Calu3 (cell line): ENCODE measurements around the gene ARHGAP4. TPM values are rescaled to one million over a fixed set of nuclear protein-coding genes. Genes with fewer than 3 reads are reported as not detected.

ENCODE experiments used
- BruUV-seq: library from RNA; stranded (reverse); fragments of 400-500 nt; replicated peaks from 2 replicates; lab custom pipeline; 2021; lab: Mats Ljungman, UMichigan
- CTCF ChIA-PET: fragments of 300-600 bp; sonication (Branson Sonifier 250); formaldehyde crosslinking; loops from one replicate; lab custom pipeline; 2022; ENCODE audit warnings: antibody characterized with exemption; lab: Charles Lee
- DNase-seq: peaks from one replicate; pipeline ENCODE4 v3.0.0; 2022
- H3K27ac Mint-ChIP-seq: one replicate; pipeline ENCODE4 v1.8.0; 2022; ENCODE audit warnings: mixed read lengths; ENCODE audit not compliant: unreplicated experiment
- H3K27me3 Mint-ChIP-seq: one replicate; pipeline ENCODE4 v1.8.0; 2022; ENCODE audit warnings: mixed read lengths; ENCODE audit not compliant: unreplicated experiment
- H3K36me3 Mint-ChIP-seq: one replicate; pipeline ENCODE4 v1.8.0; 2022; ENCODE audit warnings: mild to moderate bottlenecking, moderate library complexity, mixed read lengths; ENCODE audit not compliant: insufficient read depth, unreplicated experiment
- H3K4me1 Mint-ChIP-seq: one replicate; pipeline ENCODE4 v1.8.0; 2022; ENCODE audit warnings: mild to moderate bottlenecking, low read depth, mixed read lengths; ENCODE audit not compliant: unreplicated experiment
- H3K4me3 Mint-ChIP-seq: one replicate; pipeline ENCODE4 v1.8.0; 2022; ENCODE audit warnings: mild to moderate bottlenecking, low read depth, moderate library complexity, mixed read lengths; ENCODE audit not compliant: unreplicated experiment
- H3K9me3 Mint-ChIP-seq: one replicate; pipeline ENCODE4 v1.8.0; 2022; ENCODE audit warnings: low read depth, mixed read lengths; ENCODE audit not compliant: unreplicated experiment
- intact Hi-C: fragments of 100-400 bp; cut with micrococcal nuclease; formaldehyde crosslinking; loops from one replicate; pipeline ENCODE4 v1.10.0; 2022; ENCODE audit not compliant: unreplicated experiment
- total RNA-seq: library from RNA; stranded (reverse); gene quantifications from 2 replicates; pipeline ENCODE4 v1.2.3, GENCODE V29; 2022
- TF ChIP-seq, protein P1 (sequence below): fragments of 200-600 bp; IDR thresholded peaks from one replicate; pipeline ENCODE4 v1.8.0; 2022; ENCODE audit warnings: antibody characterized with exemption; ENCODE audit not compliant: unreplicated experiment

ARHGAP4 gene
- total RNA-seq, 1 experiment from 2014 or later: 3.8 TPM

DNA sequence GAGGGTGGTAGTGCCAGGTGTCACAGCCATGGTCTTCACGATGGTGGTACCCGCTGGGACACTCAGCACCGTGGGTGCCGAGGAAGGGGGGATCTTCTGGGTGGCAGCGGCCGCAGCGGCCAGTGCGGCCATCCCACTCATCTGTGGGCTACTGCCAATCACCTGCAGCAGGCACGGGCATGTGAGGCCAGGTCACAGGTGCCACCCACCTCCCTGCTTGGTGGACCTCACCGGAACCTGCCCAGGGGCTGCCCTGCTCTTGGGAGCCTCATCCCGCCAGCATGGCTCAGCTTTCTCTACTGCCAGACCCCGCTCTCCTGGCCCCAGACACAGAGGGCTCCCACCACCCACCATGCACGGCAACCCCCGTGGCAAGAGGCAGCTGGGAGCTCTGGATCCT lies 32.5 kb upstream of the ARHGAP4 start:
- TF ChIP-seq, protein P1, sequence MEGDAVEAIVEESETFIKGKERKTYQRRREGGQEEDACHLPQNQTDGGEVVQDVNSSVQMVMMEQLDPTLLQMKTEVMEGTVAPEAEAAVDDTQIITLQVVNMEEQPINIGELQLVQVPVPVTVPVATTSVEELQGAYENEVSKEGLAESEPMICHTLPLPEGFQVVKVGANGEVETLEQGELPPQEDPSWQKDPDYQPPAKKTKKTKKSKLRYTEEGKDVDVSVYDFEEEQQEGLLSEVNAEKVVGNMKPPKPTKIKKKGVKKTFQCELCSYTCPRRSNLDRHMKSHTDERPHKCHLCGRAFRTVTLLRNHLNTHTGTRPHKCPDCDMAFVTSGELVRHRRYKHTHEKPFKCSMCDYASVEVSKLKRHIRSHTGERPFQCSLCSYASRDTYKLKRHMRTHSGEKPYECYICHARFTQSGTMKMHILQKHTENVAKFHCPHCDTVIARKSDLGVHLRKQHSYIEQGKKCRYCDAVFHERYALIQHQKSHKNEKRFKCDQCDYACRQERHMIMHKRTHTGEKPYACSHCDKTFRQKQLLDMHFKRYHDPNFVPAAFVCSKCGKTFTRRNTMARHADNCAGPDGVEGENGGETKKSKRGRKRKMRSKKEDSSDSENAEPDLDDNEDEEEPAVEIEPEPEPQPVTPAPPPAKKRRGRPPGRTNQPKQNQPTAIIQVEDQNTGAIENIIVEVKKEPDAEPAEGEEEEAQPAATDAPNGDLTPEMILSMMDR: no peak
- no peaks in the 10 kb centered on the region for H3K4me1 Mint-ChIP-seq
- H3K36me3 Mint-ChIP-seq: peaks cover 47% of the 10 kb centered on the region
- H3K9me3 Mint-ChIP-seq: no peaks in the 10 kb centered on the region
- BruUV-seq: no TSS peak
- no peak for DNase-seq
- no peaks in the 10 kb centered on the region for H3K27me3 Mint-ChIP-seq
- no peak overlapping the region for H3K4me3 Mint-ChIP-seq
- CTCF ChIA-PET: no interaction called here
- no peak overlapping the region for H3K27ac Mint-ChIP-seq
- intact Hi-C loops: no loop called here

DNA sequence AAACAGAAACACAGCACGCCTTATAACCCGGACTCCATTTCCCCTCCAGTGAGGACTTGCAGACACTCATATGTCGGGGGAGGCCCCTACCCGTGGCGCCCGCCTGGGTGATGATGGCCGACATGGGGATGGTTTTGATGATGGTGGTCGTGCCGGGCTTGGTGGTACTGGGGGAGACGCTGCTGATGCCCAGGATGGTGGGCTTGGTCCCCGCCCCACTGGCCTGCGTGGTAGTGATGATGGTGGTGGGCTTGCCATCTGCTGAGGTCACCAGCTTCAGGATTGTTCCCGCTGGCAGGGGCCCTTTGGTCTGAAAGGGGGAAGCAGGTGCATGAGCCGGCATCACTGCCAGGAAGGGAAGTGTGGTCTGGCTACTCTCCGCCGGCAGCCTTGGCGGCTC lies 31.2 kb upstream of the ARHGAP4 start:
- DNase-seq: no peak
- CTCF ChIA-PET: no interaction called here
- intact Hi-C loops: no loop called here
- Mint-ChIP-seq H3K4me3 (no peak overlapping the region), H3K27ac (no peak overlapping the region), H3K9me3 (no peaks in the 10 kb centered on the region), H3K4me1 (no peaks in the 10 kb centered on the region), H3K36me3 (peaks cover 56% of the 10 kb centered on the region), H3K27me3 (no peaks in the 10 kb centered on the region)
- TF ChIP-seq, protein P1: no peak
- no TSS peak for BruUV-seq

DNA sequence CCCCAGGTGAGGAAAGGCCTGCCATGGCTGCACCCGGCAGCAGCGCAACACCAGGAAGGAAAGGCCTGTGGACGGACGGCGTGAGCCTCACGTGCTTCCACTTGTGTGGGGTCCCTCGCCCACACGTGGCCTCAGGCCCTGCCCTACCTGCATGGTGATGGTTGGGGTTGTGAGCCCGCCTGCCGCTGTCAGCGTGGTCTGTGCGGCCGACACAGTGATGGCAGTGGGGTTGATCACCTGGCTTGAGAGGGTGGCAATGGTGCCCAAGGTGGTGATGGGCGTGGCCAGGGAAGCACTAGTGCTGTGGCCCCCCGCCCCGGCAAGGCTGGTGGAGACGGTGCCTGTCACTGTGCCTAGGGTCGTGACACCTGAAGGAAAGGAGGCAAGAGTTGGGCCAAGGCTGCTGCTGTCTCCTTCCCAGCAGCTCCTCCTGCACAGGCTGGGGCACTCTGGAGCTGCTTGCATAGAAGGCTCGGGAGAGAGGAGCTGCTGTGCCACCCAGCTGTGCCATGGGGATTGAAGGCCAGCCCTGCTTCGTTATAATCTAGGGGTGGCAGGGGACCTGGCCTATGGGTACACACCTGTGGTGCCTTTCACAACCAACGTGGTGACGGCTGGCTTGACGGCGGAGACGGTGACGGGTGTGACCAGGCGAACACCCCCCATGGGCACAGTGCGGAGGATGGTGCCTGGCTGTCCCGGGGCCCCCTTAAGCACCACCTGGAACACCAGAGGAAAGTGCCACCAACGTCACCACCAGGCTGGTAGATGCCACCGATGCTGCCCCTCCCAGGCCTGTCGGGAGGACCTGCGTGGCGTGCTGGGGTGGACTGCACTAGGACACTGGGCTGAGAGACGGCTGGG lies 30.2 kb upstream of the ARHGAP4 start:
- CTCF ChIA-PET: no interaction called here
- Mint-ChIP-seq H3K36me3 (peaks cover 62% of the 10 kb centered on the region), H3K4me1 (no peaks in the 10 kb centered on the region), H3K4me3 (no peak overlapping the region), H3K27ac (no peak overlapping the region), H3K9me3 (no peaks in the 10 kb centered on the region), H3K27me3 (no peaks in the 10 kb centered on the region)
- no TSS peak for BruUV-seq
- DNase-seq: no peak
- TF ChIP-seq, protein P1: no peak
- intact Hi-C loops: no loop called here

DNA sequence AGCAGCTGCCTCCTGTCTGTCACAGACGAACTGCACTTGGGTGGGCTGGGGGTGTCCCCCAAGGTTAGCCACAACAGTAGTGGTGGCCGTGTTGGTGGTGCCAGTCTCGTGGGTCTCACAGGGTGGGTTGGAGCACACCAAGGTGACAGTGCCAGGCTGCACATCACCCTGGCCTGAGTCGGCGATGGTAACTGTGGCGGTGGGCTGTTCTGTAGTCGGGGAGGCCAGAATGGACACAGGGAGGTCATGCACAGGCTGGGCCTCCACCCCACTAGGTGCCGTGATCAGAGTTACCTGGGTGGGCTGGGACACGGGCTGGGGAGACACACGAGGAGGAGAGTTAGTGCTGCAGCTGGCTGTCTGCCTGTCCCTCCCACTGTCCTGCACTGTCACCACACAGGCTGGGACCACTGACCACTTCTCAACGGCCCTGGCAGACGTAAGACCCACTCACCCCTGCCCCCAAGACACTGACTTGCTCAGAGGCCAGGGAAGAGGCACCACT lies 29.2 kb upstream of the ARHGAP4 start:
- TF ChIP-seq, protein P1: no peak
- H3K4me1 Mint-ChIP-seq: no peaks in the 10 kb centered on the region
- BruUV-seq: no TSS peak
- no peaks in the 10 kb centered on the region for H3K9me3 Mint-ChIP-seq
- no peak overlapping the region for H3K27ac Mint-ChIP-seq
- intact Hi-C loops: no loop called here
- H3K27me3 Mint-ChIP-seq: no peaks in the 10 kb centered on the region
- no peak for DNase-seq
- peaks cover 57% of the 10 kb centered on the region for H3K36me3 Mint-ChIP-seq
- no peak overlapping the region for H3K4me3 Mint-ChIP-seq
- CTCF ChIA-PET: no interaction called here
